NAMALWA (cell line): Measurements from ENCODE around the gene ARID5A.

Source experiments
- DNase-seq: peaks from one replicate; pipeline ENCODE4 v3.0.0-alpha.2; 2015; ENCODE audit warnings: low spot score

Gene ARID5A

GRCh38 chr2:96601382-96602292 is 65.1 kb downstream of the ARID5A start:
- DNase-seq, result no peak
